ENCODE measurements around the gene PRKN.

The PRKN gene

GRCh38 chr6:162626869-162627268, 100.7 kb downstream of the PRKN start:
- H3K4me1 ChIP-seq (ENCODE audit: control insufficient read depth, insufficient read depth, low read length) = no peaks in the 10 kb centered on the region
- no peaks in the 10 kb centered on the region for H3K27me3 ChIP-seq (ENCODE audit: control insufficient read depth, insufficient read depth, low read length)
- no peak overlapping the region for H3K9ac ChIP-seq (ENCODE audit: low read length)
- no peak overlapping the region for H3K27ac ChIP-seq (ENCODE audit: low read depth, low read length)
- no peak overlapping the region for H3K4me3 ChIP-seq (ENCODE audit: low read length)
- H3K36me3 ChIP-seq (ENCODE audit: control insufficient read depth, insufficient read depth, low read length) = no peaks in the 10 kb centered on the region

- Histone ChIP-seq H3K27me3 (ENCODE audit: control insufficient read depth, insufficient read depth, low read length) (no peaks in the 10 kb centered on the region), H3K4me3 (ENCODE audit: low read length) (no peak overlapping the region), H3K9ac (ENCODE audit: low read length) (no peak overlapping the region), H3K36me3 (ENCODE audit: control insufficient read depth, insufficient read depth, low read length) (no peaks in the 10 kb centered on the region), H3K4me1 (ENCODE audit: control insufficient read depth, insufficient read depth, low read length) (no peaks in the 10 kb centered on the region), H3K27ac (ENCODE audit: low read depth, low read length) (no peak overlapping the region)
Measured at GRCh38 chr6:162625846-162626540, 101.6 kb downstream of the PRKN start.

GRCh38 chr6:162622572-162622971, 105.0 kb downstream of the PRKN start:
- Histone ChIP-seq H3K36me3 (ENCODE audit: control insufficient read depth, insufficient read depth, low read length) (no peaks in the 10 kb centered on the region), H3K9ac (ENCODE audit: low read length) (no peak overlapping the region), H3K4me1 (ENCODE audit: control insufficient read depth, insufficient read depth, low read length) (no peaks in the 10 kb centered on the region), H3K4me3 (ENCODE audit: low read length) (no peak overlapping the region), H3K27ac (ENCODE audit: low read depth, low read length) (no peak overlapping the region), H3K27me3 (ENCODE audit: control insufficient read depth, insufficient read depth, low read length) (no peaks in the 10 kb centered on the region)

GRCh38 chr6:162621246-162621645, 106.3 kb downstream of the PRKN start:
- H3K4me1 ChIP-seq (ENCODE audit: control insufficient read depth, insufficient read depth, low read length) = no peaks in the 10 kb centered on the region
- no peak overlapping the region for H3K4me3 ChIP-seq (ENCODE audit: low read length)
- H3K27ac ChIP-seq (ENCODE audit: low read depth, low read length) = no peak overlapping the region
- no peak overlapping the region for H3K9ac ChIP-seq (ENCODE audit: low read length)
- no peaks in the 10 kb centered on the region for H3K27me3 ChIP-seq (ENCODE audit: control insufficient read depth, insufficient read depth, low read length)
- H3K36me3 ChIP-seq (ENCODE audit: control insufficient read depth, insufficient read depth, low read length) = no peaks in the 10 kb centered on the region

GRCh38 chr6:162620073-162620472, 107.5 kb downstream of the PRKN start:
- no peak overlapping the region for H3K27ac ChIP-seq (ENCODE audit: low read depth, low read length)
- H3K27me3 ChIP-seq (ENCODE audit: control insufficient read depth, insufficient read depth, low read length) = no peaks in the 10 kb centered on the region
- no peaks in the 10 kb centered on the region for H3K36me3 ChIP-seq (ENCODE audit: control insufficient read depth, insufficient read depth, low read length)
- no peak overlapping the region for H3K4me3 ChIP-seq (ENCODE audit: low read length)
- no peak overlapping the region for H3K9ac ChIP-seq (ENCODE audit: low read length)
- H3K4me1 ChIP-seq (ENCODE audit: control insufficient read depth, insufficient read depth, low read length) = no peaks in the 10 kb centered on the region

GRCh38 chr6:162618448-162619002, 109.0 kb downstream of the PRKN start:
- Histone ChIP-seq H3K27ac (ENCODE audit: low read depth, low read length) (no peak overlapping the region), H3K9ac (ENCODE audit: low read length) (no peak overlapping the region), H3K27me3 (ENCODE audit: control insufficient read depth, insufficient read depth, low read length) (no peaks in the 10 kb centered on the region), H3K4me1 (ENCODE audit: control insufficient read depth, insufficient read depth, low read length) (no peaks in the 10 kb centered on the region), H3K36me3 (ENCODE audit: control insufficient read depth, insufficient read depth, low read length) (no peaks in the 10 kb centered on the region), H3K4me3 (ENCODE audit: low read length) (no peak overlapping the region)

- Histone ChIP-seq H3K27ac (ENCODE audit: low read depth, low read length) (no peak overlapping the region), H3K9ac (ENCODE audit: low read length) (no peak overlapping the region), H3K27me3 (ENCODE audit: control insufficient read depth, insufficient read depth, low read length) (no peaks in the 10 kb centered on the region), H3K4me3 (ENCODE audit: low read length) (no peak overlapping the region), H3K4me1 (ENCODE audit: control insufficient read depth, insufficient read depth, low read length) (no peaks in the 10 kb centered on the region), H3K36me3 (ENCODE audit: control insufficient read depth, insufficient read depth, low read length) (no peaks in the 10 kb centered on the region)
Measured at GRCh38 chr6:162615016-162615705, 112.4 kb downstream of the PRKN start.

GRCh38 chr6:162613310-162613709, 114.3 kb downstream of the PRKN start:
- Histone ChIP-seq H3K27ac (ENCODE audit: low read depth, low read length) (no peak overlapping the region), H3K4me3 (ENCODE audit: low read length) (no peak overlapping the region), H3K27me3 (ENCODE audit: control insufficient read depth, insufficient read depth, low read length) (no peaks in the 10 kb centered on the region), H3K4me1 (ENCODE audit: control insufficient read depth, insufficient read depth, low read length) (no peaks in the 10 kb centered on the region), H3K9ac (ENCODE audit: low read length) (no peak overlapping the region), H3K36me3 (ENCODE audit: control insufficient read depth, insufficient read depth, low read length) (no peaks in the 10 kb centered on the region)

- no peaks in the 10 kb centered on the region for H3K27me3 ChIP-seq (ENCODE audit: control insufficient read depth, insufficient read depth, low read length)
- H3K27ac ChIP-seq (ENCODE audit: low read depth, low read length) = no peak overlapping the region
- no peak overlapping the region for H3K4me3 ChIP-seq (ENCODE audit: low read length)
- H3K36me3 ChIP-seq (ENCODE audit: control insufficient read depth, insufficient read depth, low read length) = no peaks in the 10 kb centered on the region
- H3K9ac ChIP-seq (ENCODE audit: low read length) = no peak overlapping the region
- H3K4me1 ChIP-seq (ENCODE audit: control insufficient read depth, insufficient read depth, low read length) = no peaks in the 10 kb centered on the region
Measured at GRCh38 chr6:162612613-162613012, 115.0 kb downstream of the PRKN start.

- no peaks in the 10 kb centered on the region for H3K4me1 ChIP-seq (ENCODE audit: control insufficient read depth, insufficient read depth, low read length)
- H3K9ac ChIP-seq (ENCODE audit: low read length) = no peak overlapping the region
- H3K4me3 ChIP-seq (ENCODE audit: low read length) = no peak overlapping the region
- H3K27ac ChIP-seq (ENCODE audit: low read depth, low read length) = no peak overlapping the region
- H3K27me3 ChIP-seq (ENCODE audit: control insufficient read depth, insufficient read depth, low read length) = no peaks in the 10 kb centered on the region
- no peaks in the 10 kb centered on the region for H3K36me3 ChIP-seq (ENCODE audit: control insufficient read depth, insufficient read depth, low read length)
Measured at GRCh38 chr6:162610351-162610750, 117.2 kb downstream of the PRKN start.

- no peaks in the 10 kb centered on the region for H3K36me3 ChIP-seq (ENCODE audit: control insufficient read depth, insufficient read depth, low read length)
- H3K27ac ChIP-seq (ENCODE audit: low read depth, low read length) = no peak overlapping the region
- H3K27me3 ChIP-seq (ENCODE audit: control insufficient read depth, insufficient read depth, low read length) = no peaks in the 10 kb centered on the region
- no peak overlapping the region for H3K9ac ChIP-seq (ENCODE audit: low read length)
- H3K4me3 ChIP-seq (ENCODE audit: low read length) = no peak overlapping the region
- no peaks in the 10 kb centered on the region for H3K4me1 ChIP-seq (ENCODE audit: control insufficient read depth, insufficient read depth, low read length)
Measured at GRCh38 chr6:162605881-162606280, 121.7 kb downstream of the PRKN start.

- Histone ChIP-seq H3K4me3 (ENCODE audit: low read length) (no peak overlapping the region), H3K27ac (ENCODE audit: low read depth, low read length) (no peak overlapping the region), H3K9ac (ENCODE audit: low read length) (no peak overlapping the region), H3K27me3 (ENCODE audit: control insufficient read depth, insufficient read depth, low read length) (no peaks in the 10 kb centered on the region), H3K36me3 (ENCODE audit: control insufficient read depth, insufficient read depth, low read length) (no peaks in the 10 kb centered on the region), H3K4me1 (ENCODE audit: control insufficient read depth, insufficient read depth, low read length) (no peaks in the 10 kb centered on the region)
Measured at GRCh38 chr6:162603231-162604015, 124.1 kb downstream of the PRKN start.
